ENCODE measurements around the gene PPARD. TPM values are rescaled to one million over a fixed set of nuclear protein-coding genes. Genes with fewer than 3 reads are reported as not detected.

Gene PPARD
- total RNA-seq, 1 donor from 2014 or later, result 27.0 TPM

- H3K27me3 Mint-ChIP-seq (ENCODE audit: low read depth), result peaks cover 5% of the 10 kb centered on the region
- peak overlapping the region; percentile 92 for H3K4me3 Mint-ChIP-seq (ENCODE audit: unreplicated experiment)
- H3K27ac Mint-ChIP-seq (ENCODE audit: unreplicated experiment), result peak overlapping the region; percentile 91
- peaks cover 29% of the 10 kb centered on the region for H3K4me1 Mint-ChIP-seq (ENCODE audit: low read depth)
- no peak for TF ChIP-seq CTCF (IDR thresholded peaks at IDR 0.05)
- peak; percentile 56 for DNase-seq (ENCODE audit: low spot score)
- H3K36me3 Mint-ChIP-seq (ENCODE audit: low read depth), result peaks cover 2% of the 10 kb centered on the region
- H3K9me3 Mint-ChIP-seq (ENCODE audit: low read depth), result no peaks in the 10 kb centered on the region
Measured at GRCh38 chr6:35343092-35343834, 905 bp downstream of the PPARD start.

DNA sequence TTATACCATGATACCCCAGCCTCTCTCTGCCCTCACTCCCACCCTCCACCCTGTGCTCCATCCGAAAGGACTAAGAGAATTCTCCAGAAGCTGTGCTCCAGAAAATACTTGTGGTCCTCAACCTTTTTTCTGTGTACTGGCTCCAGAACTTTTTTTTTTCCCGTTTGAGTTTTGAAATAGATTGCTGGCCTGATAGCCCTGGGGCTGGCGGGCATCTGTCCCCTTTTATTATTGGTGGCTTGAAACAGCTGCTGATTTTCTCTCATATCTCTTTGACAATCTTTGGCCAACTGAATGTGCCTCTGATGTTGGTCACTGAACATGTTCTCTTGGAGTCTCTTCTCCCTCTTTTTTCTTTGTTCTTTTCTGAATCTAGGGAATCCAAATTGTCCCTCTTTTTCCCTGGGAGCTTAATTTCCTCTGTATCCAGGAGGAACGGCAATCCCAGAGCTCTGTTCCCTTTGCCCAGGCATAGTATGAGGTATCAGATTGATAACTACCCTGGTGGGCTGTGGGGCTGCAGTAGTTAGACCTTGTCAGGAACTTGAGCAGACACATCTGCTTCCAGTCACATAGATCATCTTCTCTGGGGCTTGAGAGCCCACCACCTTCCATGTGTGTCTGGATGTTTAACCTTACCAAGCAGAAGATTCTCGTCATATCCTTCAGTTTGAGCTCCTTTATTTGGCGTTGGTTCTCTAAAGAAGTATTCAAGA lies 1.6 kb downstream of the PPARD start:
- peaks cover 3% of the 10 kb centered on the region for H3K27me3 Mint-ChIP-seq (ENCODE audit: low read depth)
- no peaks in the 10 kb centered on the region for H3K9me3 Mint-ChIP-seq (ENCODE audit: low read depth)
- peak overlapping the region; percentile 92 for H3K4me3 Mint-ChIP-seq (ENCODE audit: unreplicated experiment)
- peaks cover 29% of the 10 kb centered on the region for H3K4me1 Mint-ChIP-seq (ENCODE audit: low read depth)
- peaks cover 7% of the 10 kb centered on the region for H3K36me3 Mint-ChIP-seq (ENCODE audit: low read depth)
- H3K27ac Mint-ChIP-seq (ENCODE audit: unreplicated experiment), result peak overlapping the region; percentile 91
- no peak for TF ChIP-seq CTCF (IDR thresholded peaks at IDR 0.05)
- DNase-seq (ENCODE audit: low spot score), result no peak

GRCh38 chr6:35351422-35351821 lies 9.1 kb downstream of the PPARD start:
- H3K4me3 Mint-ChIP-seq (ENCODE audit: unreplicated experiment), result no peak overlapping the region
- H3K36me3 Mint-ChIP-seq (ENCODE audit: low read depth), result peaks cover 38% of the 10 kb centered on the region
- no peak for TF ChIP-seq CTCF (IDR thresholded peaks at IDR 0.05)
- H3K9me3 Mint-ChIP-seq (ENCODE audit: low read depth), result no peaks in the 10 kb centered on the region
- H3K27me3 Mint-ChIP-seq (ENCODE audit: low read depth), result no peaks in the 10 kb centered on the region
- DNase-seq (ENCODE audit: low spot score), result no peak
- peaks cover 11% of the 10 kb centered on the region for H3K4me1 Mint-ChIP-seq (ENCODE audit: low read depth)
- H3K27ac Mint-ChIP-seq (ENCODE audit: unreplicated experiment), result no peak overlapping the region

DNA sequence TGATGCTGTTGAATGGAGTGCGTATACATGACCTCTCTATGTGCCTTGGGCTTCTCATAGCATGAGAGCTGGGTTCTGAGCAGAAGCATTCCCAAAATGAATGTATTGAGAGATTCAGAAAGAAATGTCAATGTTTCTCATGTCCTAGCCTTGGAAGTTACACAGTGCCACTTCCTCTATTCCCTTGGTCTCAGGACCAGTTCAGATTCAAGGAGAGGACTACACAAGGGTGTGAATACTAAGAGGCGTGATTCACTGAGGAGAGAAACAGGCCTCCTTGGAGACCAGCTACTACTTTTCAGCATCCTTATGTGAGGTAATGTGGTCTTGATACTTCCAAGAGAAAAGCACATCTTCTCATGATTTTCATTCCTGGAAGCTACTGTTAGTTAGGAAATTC lies 10.4 kb downstream of the PPARD start:
- DNase-seq (ENCODE audit: low spot score), result no peak
- H3K4me3 Mint-ChIP-seq (ENCODE audit: unreplicated experiment), result no peak overlapping the region
- no peaks in the 10 kb centered on the region for H3K9me3 Mint-ChIP-seq (ENCODE audit: low read depth)
- H3K36me3 Mint-ChIP-seq (ENCODE audit: low read depth), result peaks cover 40% of the 10 kb centered on the region
- no peak overlapping the region for H3K27ac Mint-ChIP-seq (ENCODE audit: unreplicated experiment)
- peaks cover 14% of the 10 kb centered on the region for H3K4me1 Mint-ChIP-seq (ENCODE audit: low read depth)
- TF ChIP-seq CTCF (IDR thresholded peaks at IDR 0.05), result no peak
- no peaks in the 10 kb centered on the region for H3K27me3 Mint-ChIP-seq (ENCODE audit: low read depth)

GRCh38 chr6:35354361-35355135 lies 12.2 kb downstream of the PPARD start:
- H3K27ac Mint-ChIP-seq (ENCODE audit: unreplicated experiment), result peak overlapping the region; percentile 86
- H3K9me3 Mint-ChIP-seq (ENCODE audit: low read depth), result no peaks in the 10 kb centered on the region
- peaks cover 32% of the 10 kb centered on the region for H3K4me1 Mint-ChIP-seq (ENCODE audit: low read depth)
- no peak overlapping the region for H3K4me3 Mint-ChIP-seq (ENCODE audit: unreplicated experiment)
- H3K27me3 Mint-ChIP-seq (ENCODE audit: low read depth), result no peaks in the 10 kb centered on the region
- no peak for TF ChIP-seq CTCF (IDR thresholded peaks at IDR 0.05)
- H3K36me3 Mint-ChIP-seq (ENCODE audit: low read depth), result peaks cover 33% of the 10 kb centered on the region
- no peak for DNase-seq (ENCODE audit: low spot score)

Data from chondrocyte (in vitro differentiated cells).